ENCODE measurements around the gene OR4M1.
"Not testable (repeated sequence)": the region's sequence is repeated elsewhere in the genome, so short reads cannot be mapped to it uniquely, and the experiment has no call there.

OR4M1 gene

DNA sequence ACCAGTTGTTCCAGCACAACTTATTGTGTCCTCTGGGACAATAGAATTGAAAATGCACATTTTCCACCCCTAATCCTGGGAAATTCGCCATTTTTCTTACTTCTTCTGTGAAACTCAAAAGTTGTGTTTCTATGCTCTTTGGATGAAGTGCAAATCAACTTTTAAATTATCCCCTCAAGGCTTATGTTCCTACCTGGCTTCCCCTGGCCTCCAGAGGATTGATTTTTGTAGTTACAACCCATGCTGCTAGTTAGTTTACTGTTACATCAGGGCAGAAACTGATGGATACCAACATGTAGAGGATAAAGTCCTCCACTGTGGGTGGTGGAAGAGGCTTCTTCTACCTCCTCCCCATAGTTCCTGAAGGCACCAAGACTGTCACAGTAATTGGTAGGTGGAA, at the start of gene OR4M1:
OR4M1 (plus strand) TSS at position 301 of the 400 bp plus-strand sequence. CDS start 6,819 bp downstream, outside the sequence.
- DNase-seq (ENCODE audit: low read depth) = not testable (repeated sequence)

- DNase-seq (ENCODE audit: low read depth) = no peak
These were observed 43.9 kb upstream of the OR4M1 start for GRCh38 chr14:19729359-19729758.

DNA sequence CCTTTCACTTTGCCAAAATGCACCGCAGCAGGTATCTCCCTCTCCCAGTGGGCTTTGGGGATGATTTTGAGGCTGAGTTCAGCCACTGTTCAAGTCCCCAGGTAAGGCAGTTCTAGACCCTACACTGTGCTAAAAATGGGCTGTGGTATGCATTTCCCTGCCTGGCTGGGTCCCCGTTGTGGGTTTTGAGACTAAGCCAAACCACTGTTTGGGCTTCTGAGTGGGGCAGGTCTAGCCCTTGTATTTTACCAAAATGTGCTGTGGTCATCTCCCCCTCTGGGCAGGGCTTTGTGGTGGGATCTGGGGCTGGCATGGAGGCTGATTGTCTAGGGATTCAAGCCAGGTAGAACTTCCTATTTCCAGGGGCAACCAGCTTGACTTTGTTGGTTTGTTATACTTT, 43.5 kb upstream of the OR4M1 start:
- DNase-seq (ENCODE audit: low read depth) = no peak

DNA sequence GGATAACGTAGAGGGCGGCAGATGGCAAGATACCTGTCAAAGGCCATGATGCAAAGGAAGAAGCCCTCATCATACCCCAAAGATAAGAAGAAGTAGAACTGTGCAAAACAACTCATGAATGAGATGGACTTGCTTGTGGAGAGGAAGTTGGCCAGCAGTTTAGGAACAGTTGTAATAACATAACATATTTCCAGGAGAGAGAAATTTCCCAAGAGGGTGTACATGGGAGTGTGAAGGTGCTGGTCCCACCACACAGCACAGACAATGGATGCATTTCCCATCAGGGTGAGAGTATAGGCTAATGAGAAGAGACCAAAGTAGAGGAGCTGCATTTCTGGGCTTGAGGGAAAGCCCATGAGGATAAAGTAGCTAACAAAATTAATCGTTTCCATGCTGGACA, 39.4 kb upstream of the OR4M1 start:
- DNase-seq (ENCODE audit: low read depth) = not testable (repeated sequence)

- no peak for DNase-seq (ENCODE audit: low read depth)
These were observed 30.0 kb upstream of the OR4M1 start, which contains the start of gene OR4Q3 for GRCh38 chr14:19743256-19743655. TSS of gene OR4Q3 (plus strand) at chr14:19743571.

DNA sequence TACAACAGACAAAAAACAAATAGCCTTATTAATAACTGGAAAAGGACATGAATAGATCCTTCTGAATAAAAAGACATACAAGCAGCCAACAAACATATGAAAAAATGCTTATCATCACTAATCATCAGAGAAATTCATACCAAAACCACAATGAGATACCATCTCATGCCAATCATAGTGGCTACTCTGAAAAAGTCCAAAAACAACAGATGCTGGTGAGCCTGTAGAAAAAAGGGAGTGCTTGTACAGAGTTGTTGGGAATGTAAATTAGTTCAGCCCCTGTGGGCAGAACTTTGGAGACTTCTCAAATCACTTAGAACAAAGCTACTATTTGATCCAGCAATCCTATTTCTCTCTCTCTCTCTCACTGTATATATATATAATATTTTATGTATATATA, 21.0 kb upstream of the OR4M1 start:
- not testable (repeated sequence) for DNase-seq (ENCODE audit: low read depth)

GRCh38 chr14:19754172-19754571, 19.1 kb upstream of the OR4M1 start:
- DNase-seq (ENCODE audit: low read depth) = no peak

DNA sequence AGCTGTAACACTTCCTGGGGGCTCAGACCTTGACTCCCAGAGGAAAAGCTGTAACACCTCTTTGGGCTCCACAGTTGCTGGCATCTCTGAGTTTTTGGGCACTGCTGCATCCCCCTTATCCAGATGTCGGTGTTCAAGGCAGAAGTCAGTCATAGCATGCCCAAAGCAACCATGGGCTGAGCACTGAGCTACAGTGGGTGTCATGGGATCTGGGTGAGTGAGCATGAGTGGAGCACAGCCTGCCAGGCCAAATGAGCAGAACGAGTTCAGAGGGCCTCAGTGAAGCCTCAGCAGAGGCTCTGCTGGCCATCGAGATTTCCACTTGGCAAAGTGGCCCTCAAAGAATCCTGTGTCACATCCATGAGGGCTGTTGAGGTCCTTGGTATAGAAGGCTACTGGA, 1.8 kb upstream of the OR4M1 start:
- DNase-seq (ENCODE audit: low read depth) = not testable (repeated sequence)

- no peak for DNase-seq (ENCODE audit: low read depth)
These were observed 1.3 kb upstream of the OR4M1 start for GRCh38 chr14:19771895-19772430.

GRCh38 chr14:19772454-19772853, 850 bp upstream of the OR4M1 start:
- not testable (repeated sequence) for DNase-seq (ENCODE audit: low read depth)

GRCh38 chr14:19775587-19775986, 2.3 kb downstream of the OR4M1 start:
- no peak for DNase-seq (ENCODE audit: low read depth)

- not testable (repeated sequence) for DNase-seq (ENCODE audit: low read depth)
These were observed 12.5 kb downstream of the OR4M1 start for GRCh38 chr14:19785848-19786247.

GRCh38 chr14:19787318-19787717, 14.0 kb downstream of the OR4M1 start:
- DNase-seq (ENCODE audit: low read depth) = not testable (repeated sequence)

DNA sequence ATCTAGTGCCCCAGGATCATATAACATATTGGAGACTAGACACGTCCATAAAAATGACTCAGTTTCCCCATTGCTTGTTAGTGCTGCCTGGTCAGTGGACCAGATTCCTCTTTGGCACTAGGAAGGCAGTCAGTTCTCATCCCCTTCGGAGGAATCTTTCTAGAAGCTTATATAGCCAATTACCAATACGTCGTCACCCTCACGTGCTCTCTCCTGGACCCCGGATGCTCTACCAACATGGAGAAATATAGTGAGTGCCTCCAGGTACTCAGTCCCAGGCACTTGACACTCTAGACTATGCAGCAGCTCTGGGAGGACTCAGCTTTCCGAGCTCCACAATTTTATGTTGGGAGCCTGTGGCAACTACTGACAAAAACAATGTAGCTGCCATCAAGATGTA, 14.8 kb downstream of the OR4M1 start:
- not testable (repeated sequence) for DNase-seq (ENCODE audit: low read depth)

- DNase-seq (ENCODE audit: low read depth) = not testable (repeated sequence)
These were observed 23.3 kb downstream of the OR4M1 start for GRCh38 chr14:19796520-19797108.

DNA sequence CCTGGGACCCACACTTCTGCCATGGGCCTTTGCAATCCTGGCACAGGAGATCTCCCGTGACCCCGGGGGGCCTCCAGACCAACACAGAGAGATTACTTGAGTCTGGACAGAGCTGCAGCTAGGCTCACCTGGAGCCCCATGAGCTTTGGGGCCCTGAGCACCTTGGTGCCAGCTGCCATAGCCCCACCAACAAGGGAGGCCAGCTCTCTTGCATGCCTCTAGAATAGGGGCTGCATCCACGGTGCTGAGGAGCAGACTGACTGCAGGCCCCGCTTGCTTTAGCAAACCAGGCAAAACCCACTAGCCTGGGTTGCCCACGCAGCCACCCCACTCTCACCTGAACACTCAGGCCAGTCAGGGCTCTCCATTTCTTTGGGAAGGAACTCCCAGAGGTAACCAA, 26.6 kb downstream of the OR4M1 start:
- no peak for DNase-seq (ENCODE audit: low read depth)

DNA sequence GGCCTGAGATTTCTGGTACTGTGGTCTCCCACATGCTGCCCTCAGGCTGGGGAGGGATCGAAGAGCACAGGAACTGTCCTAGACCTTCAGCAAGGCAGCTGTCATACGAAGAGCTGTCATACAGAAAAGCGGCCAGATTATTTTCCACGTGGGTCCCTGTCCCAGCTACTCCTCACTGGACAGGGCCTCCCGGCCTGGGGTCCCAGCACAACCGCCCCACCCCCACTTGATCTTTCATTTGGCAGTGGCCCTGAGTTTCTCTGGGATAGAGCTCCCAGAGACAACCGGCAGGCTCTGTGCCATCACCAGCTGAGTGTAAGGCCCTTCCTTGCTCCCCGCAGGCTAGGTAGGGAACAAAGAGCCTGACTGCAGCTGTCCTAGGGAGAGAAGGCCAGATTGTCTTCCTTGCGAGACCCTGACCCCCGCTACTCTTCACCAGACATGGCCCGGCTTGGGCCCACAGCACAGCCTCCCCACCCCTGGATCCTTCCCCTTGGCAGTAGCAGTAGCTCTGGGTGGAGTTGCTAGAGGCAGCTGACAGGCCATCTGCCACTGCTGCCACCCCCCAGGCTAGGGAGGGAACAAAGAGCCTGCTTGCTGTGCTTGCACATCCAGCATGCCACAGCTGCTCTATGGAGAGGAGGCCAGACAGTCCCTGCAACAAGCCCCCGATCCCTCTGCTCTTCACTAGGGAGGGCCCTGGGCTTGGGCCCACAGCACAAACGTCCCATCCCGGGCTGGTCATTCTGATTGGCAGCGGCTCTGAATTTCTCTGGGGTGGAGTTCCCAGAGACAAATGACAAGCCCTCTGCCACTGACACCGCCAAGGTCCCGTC, 27.2 kb downstream of the OR4M1 start:
- DNase-seq (ENCODE audit: low read depth) = no peak

- no peak for DNase-seq (ENCODE audit: low read depth)
These were observed 27.8 kb downstream of the OR4M1 start for GRCh38 chr14:19801118-19801464.

GRCh38 chr14:19803470-19803869, 30.2 kb downstream of the OR4M1 start, which contains the start of gene OR4N2:
TSS of gene OR4N2 (plus strand) at chr14:19803770. CDS start at chr14:19827449, 23,679 bp downstream.
- DNase-seq (ENCODE audit: low read depth) = not testable (repeated sequence)

- DNase-seq (ENCODE audit: low read depth) = not testable (repeated sequence)
These were observed 40.0 kb downstream of the OR4M1 start for GRCh38 chr14:19813171-19813920.

DNA sequence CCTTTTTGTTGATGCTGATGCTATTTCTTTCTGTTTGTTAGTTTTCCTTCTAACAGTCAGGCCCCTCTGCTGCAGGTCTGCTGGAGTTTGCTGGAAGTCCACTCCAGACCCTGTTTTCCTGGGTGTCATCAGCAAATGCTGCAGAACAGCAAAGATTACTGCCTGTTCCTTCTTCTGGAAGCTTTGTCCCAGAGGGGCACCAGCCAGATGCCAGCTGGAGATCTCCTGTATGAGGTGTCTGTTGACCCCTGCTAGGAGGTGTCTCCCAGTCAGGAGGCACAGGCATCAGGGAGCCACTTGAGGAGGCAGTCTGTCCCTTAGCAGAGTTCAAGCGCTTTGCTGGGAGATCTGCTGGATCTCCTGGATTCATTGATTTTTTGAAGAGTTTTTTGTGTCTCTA, 46.6 kb downstream of the OR4M1 start:
- DNase-seq (ENCODE audit: low read depth) = not testable (repeated sequence)

DNA sequence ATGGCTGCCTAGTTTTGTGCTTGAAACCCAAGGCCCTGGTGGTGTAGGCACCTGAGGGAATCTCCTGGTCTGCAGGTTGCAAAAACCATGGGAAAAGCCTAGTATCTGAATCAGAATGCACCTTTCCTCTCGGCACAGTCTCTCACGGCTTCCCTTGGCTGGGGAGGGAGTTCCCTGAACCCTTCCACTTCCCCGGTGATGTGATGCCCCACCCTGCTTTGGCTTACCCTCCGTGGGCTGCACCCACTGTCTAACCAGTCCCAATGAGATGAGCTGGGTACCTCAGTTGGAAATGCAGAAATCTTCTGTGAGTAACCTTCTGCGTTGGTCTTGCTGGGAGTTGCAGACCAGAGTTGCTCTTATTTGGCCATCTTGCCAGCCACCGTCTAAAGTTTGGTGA, 47.7 kb downstream of the OR4M1 start:
- DNase-seq (ENCODE audit: low read depth) = not testable (repeated sequence)

Measured in fibroblast of gingiva (primary cell).